ENCODE measurements around the gene CPSF6. TPM values are rescaled to one million over a fixed set of nuclear protein-coding genes. Genes with fewer than 3 reads are reported as not detected.
"Not testable (repeated sequence)": the region's sequence is repeated elsewhere in the genome, so short reads cannot be mapped to it uniquely, and the experiment has no call there.

The CPSF6 gene
- total and polyA plus RNA-seq, 3 experiments from 2014 or later, result 52.5 to 114 (median 113) TPM

GRCh38 chr12:69304284-69304683 is 64.9 kb downstream of the CPSF6 start:
- H3K4me1 Mint-ChIP-seq, result no peaks in the 10 kb centered on the region
- Histone ChIP-seq H3K9me3 (ENCODE audit: low read length) (no peaks in the 10 kb centered on the region), H3K4me1 (ENCODE audit: insufficient read depth, low read length) (no peaks in the 10 kb centered on the region), H3K36me3 (ENCODE audit: insufficient read depth, low read length) (no peaks in the 10 kb centered on the region), H3K27ac (ENCODE audit: low read depth, low read length) (no peak overlapping the region), H3K27me3 (ENCODE audit: insufficient read depth, low read length, poor library complexity, severe bottlenecking) (no peaks in the 10 kb centered on the region), H3K4me3 (ENCODE audit: low read length) (no peak overlapping the region)
- no peak overlapping the region for H3K27ac Mint-ChIP-seq
- H3K36me3 Mint-ChIP-seq, result peaks cover 0 to 23% (median 2%) of the 10 kb centered on the region in 3 donors
- ChIA-PET POLR2A (no interaction called here), CTCF (no interaction called here)
- no peak overlapping the region for H3K4me3 Mint-ChIP-seq
- peaks cover 0 to 23% of the 10 kb centered on the region in 2 donors for H3K27me3 Mint-ChIP-seq
- no peak for DNase-seq
- peaks cover 10 to 18% (median 16%) of the 10 kb centered on the region in 5 donors for H3K9me3 Mint-ChIP-seq

- CTCF ChIA-PET, result interaction anchor here (1.1 kb wide), 1 partner anchor 147 kb away, joined by 3 read pairs; no protein-coding TSS in a partner anchor
- Mint-ChIP-seq H3K4me1 (no peaks in the 10 kb centered on the region), H3K4me3 (no peak overlapping the region), H3K9me3 (peaks cover 7 to 19% (median 12%) of the 10 kb centered on the region in 5 donors), H3K27ac (no peak overlapping the region), H3K36me3 (peaks cover 0 to 26% (median 2%) of the 10 kb centered on the region in 3 donors), H3K27me3 (peaks cover 0 to 22% of the 10 kb centered on the region in 2 donors)
- no peaks in the 10 kb centered on the region for H3K4me1 ChIP-seq (ENCODE audit: insufficient read depth, low read length)
- no peak overlapping the region for H3K27ac ChIP-seq (ENCODE audit: low read depth, low read length)
- H3K36me3 ChIP-seq (ENCODE audit: insufficient read depth, low read length), result no peaks in the 10 kb centered on the region
- no peaks in the 10 kb centered on the region for H3K9me3 ChIP-seq (ENCODE audit: low read length)
- H3K27me3 ChIP-seq (ENCODE audit: insufficient read depth, low read length, poor library complexity, severe bottlenecking), result no peaks in the 10 kb centered on the region
- DNase-seq, result no peak
- no peak overlapping the region for H3K4me3 ChIP-seq (ENCODE audit: low read length)
- POLR2A ChIA-PET, result interaction anchor here (0.6 kb wide), 1 partner anchor 10 kb away, joined by 6 read pairs; no protein-coding TSS in a partner anchor
Observed at GRCh38 chr12:69309461-69309860, 70.1 kb downstream of the CPSF6 start.

- CTCF ChIA-PET, result interaction anchor here (1.7 kb wide), 1 partner anchor 22 kb away, joined by 4 read pairs; no protein-coding TSS in a partner anchor
- no peak overlapping the region for H3K4me3 Mint-ChIP-seq
Observed at GRCh38 chr12:69313209-69313608, 73.8 kb downstream of the CPSF6 start.

GRCh38 chr12:69316784-69317183 is 77.4 kb downstream of the CPSF6 start:
- H3K4me1 ChIP-seq (ENCODE audit: insufficient read depth, low read length); CTCF ChIA-PET; DNase-seq; H3K27ac ChIP-seq (ENCODE audit: low read depth, low read length); H3K9me3 ChIP-seq (ENCODE audit: low read length); H3K36me3 ChIP-seq (ENCODE audit: insufficient read depth, low read length); H3K9me3 Mint-ChIP-seq; H3K4me3 Mint-ChIP-seq; H3K27me3 Mint-ChIP-seq; POLR2A ChIA-PET; H3K4me3 ChIP-seq (ENCODE audit: low read length); H3K27me3 ChIP-seq (ENCODE audit: insufficient read depth, low read length, poor library complexity, severe bottlenecking); H3K4me1 Mint-ChIP-seq; H3K27ac Mint-ChIP-seq: not testable (repeated sequence)
- peaks cover 0 to 20% (median 4%) of the 10 kb centered on the region in 3 donors for H3K36me3 Mint-ChIP-seq

More at GRCh38 chr12:69313209-69313608, 73.8 kb downstream of the CPSF6 start:
- no peaks in the 10 kb centered on the region for H3K36me3 ChIP-seq (ENCODE audit: insufficient read depth, low read length)
- no peak for DNase-seq
- POLR2A ChIA-PET, result no interaction called here
- H3K9me3 ChIP-seq (ENCODE audit: low read length), result no peaks in the 10 kb centered on the region
- no peak overlapping the region for H3K27ac Mint-ChIP-seq
- peaks cover 0 to 11% (median 4%) of the 10 kb centered on the region in 3 donors for H3K36me3 Mint-ChIP-seq
- H3K27me3 Mint-ChIP-seq, result peaks cover 0 to 4% of the 10 kb centered on the region in 2 donors
- no peaks in the 10 kb centered on the region for H3K27me3 ChIP-seq (ENCODE audit: insufficient read depth, low read length, poor library complexity, severe bottlenecking)
- peaks cover 0 to 5% (median 0%) of the 10 kb centered on the region in 5 donors for H3K9me3 Mint-ChIP-seq
- no peaks in the 10 kb centered on the region for H3K4me1 Mint-ChIP-seq
- no peak overlapping the region for H3K4me3 ChIP-seq (ENCODE audit: low read length)
- no peak overlapping the region for H3K27ac ChIP-seq (ENCODE audit: low read depth, low read length)
- H3K4me1 ChIP-seq (ENCODE audit: insufficient read depth, low read length), result no peaks in the 10 kb centered on the region

DNA sequence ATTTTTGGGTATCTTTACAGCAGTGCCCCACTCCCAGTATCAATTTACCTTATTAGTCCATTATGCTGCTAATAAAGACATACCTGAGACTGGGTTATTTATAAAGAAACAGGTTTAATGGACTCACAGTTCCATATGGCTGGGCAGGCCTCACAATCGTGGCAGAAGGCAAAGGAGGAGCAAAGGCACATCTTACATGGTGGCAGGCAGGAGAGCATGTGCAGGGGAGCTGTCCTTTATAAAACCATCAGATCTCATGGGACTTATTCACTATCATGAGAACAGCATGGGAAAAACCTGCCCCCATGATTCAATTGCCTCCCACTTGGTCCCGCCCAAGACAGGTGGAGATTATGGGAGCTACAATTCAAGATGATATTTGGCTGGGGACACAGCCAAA is 77.9 kb downstream of the CPSF6 start:
- H3K36me3 ChIP-seq (ENCODE audit: insufficient read depth, low read length); H3K27ac Mint-ChIP-seq; H3K9me3 ChIP-seq (ENCODE audit: low read length); H3K4me1 Mint-ChIP-seq; CTCF ChIA-PET; H3K27me3 Mint-ChIP-seq; H3K27ac ChIP-seq (ENCODE audit: low read depth, low read length); DNase-seq; H3K9me3 Mint-ChIP-seq; H3K4me3 ChIP-seq (ENCODE audit: low read length); POLR2A ChIA-PET; H3K4me1 ChIP-seq (ENCODE audit: insufficient read depth, low read length); H3K4me3 Mint-ChIP-seq; H3K27me3 ChIP-seq (ENCODE audit: insufficient read depth, low read length, poor library complexity, severe bottlenecking): not testable (repeated sequence)
- peaks cover 0 to 20% (median 4%) of the 10 kb centered on the region in 3 donors for H3K36me3 Mint-ChIP-seq

- H3K27ac Mint-ChIP-seq, result no peak overlapping the region
- POLR2A ChIA-PET, result no interaction called here
Observed at GRCh38 chr12:69318225-69318624, 78.9 kb downstream of the CPSF6 start.

GRCh38 chr12:69321351-69321750 is 82.0 kb downstream of the CPSF6 start:
- no peak overlapping the region for H3K4me3 Mint-ChIP-seq

More at GRCh38 chr12:69318225-69318624, 78.9 kb downstream of the CPSF6 start:
- peaks cover 0 to 6% (median under 1%) of the 10 kb centered on the region in 5 donors for H3K9me3 Mint-ChIP-seq
- Histone ChIP-seq H3K9me3 (ENCODE audit: low read length) (no peaks in the 10 kb centered on the region), H3K4me1 (ENCODE audit: insufficient read depth, low read length) (no peaks in the 10 kb centered on the region), H3K27ac (ENCODE audit: low read depth, low read length) (no peak overlapping the region), H3K27me3 (ENCODE audit: insufficient read depth, low read length, poor library complexity, severe bottlenecking) (no peaks in the 10 kb centered on the region), H3K36me3 (ENCODE audit: insufficient read depth, low read length) (no peaks in the 10 kb centered on the region), H3K4me3 (ENCODE audit: low read length) (no peak overlapping the region)
- peaks cover 13 to 19% of the 10 kb centered on the region in 2 donors for H3K27me3 Mint-ChIP-seq
- DNase-seq, result no peak
- CTCF ChIA-PET, result no interaction called here
- H3K36me3 Mint-ChIP-seq, result peaks cover 0 to 20% (median 6%) of the 10 kb centered on the region in 3 donors
- H3K4me3 Mint-ChIP-seq, result no peak overlapping the region
- no peaks in the 10 kb centered on the region for H3K4me1 Mint-ChIP-seq

More at GRCh38 chr12:69321351-69321750, 82.0 kb downstream of the CPSF6 start:
- ChIA-PET CTCF (no interaction called here), POLR2A (no interaction called here)
- Histone ChIP-seq H3K9me3 (ENCODE audit: low read length) (no peaks in the 10 kb centered on the region), H3K27me3 (ENCODE audit: insufficient read depth, low read length, poor library complexity, severe bottlenecking) (no peaks in the 10 kb centered on the region), H3K4me3 (ENCODE audit: low read length) (no peak overlapping the region), H3K36me3 (ENCODE audit: insufficient read depth, low read length) (no peaks in the 10 kb centered on the region), H3K27ac (ENCODE audit: low read depth, low read length) (no peak overlapping the region), H3K4me1 (ENCODE audit: insufficient read depth, low read length) (peaks cover 6% of the 10 kb centered on the region)
- peaks cover 0 to 4% (median 1%) of the 10 kb centered on the region in 3 donors for H3K4me1 Mint-ChIP-seq
- peaks cover 14 to 25% of the 10 kb centered on the region in 2 donors for H3K27me3 Mint-ChIP-seq
- DNase-seq, result no peak
- H3K36me3 Mint-ChIP-seq, result peaks cover under 1 to 18% (median 6%) of the 10 kb centered on the region in 3 donors
- H3K27ac Mint-ChIP-seq, result no peak overlapping the region
- peaks cover 0 to 6% (median 0%) of the 10 kb centered on the region in 5 donors for H3K9me3 Mint-ChIP-seq

Data from CD8-positive, alpha-beta memory T cell (primary cell).